ACC112 (cell line): Measurements from ENCODE around the gene S100G.
"Not testable (repeated sequence)": the region's sequence is repeated elsewhere in the genome, so short reads cannot be mapped to it uniquely, and the experiment has no call there.

Experiments used
- H2AFZ ChIP-seq: fragments of 200-600 bp; sonication (generic); one replicate; pipeline ENCODE4 v1.6.0; 2017; ENCODE audit warnings: antibody characterized with exemption, low read length; ENCODE audit not compliant: unreplicated experiment
- H3K27ac ChIP-seq: fragments of 200-600 bp; sonication (generic); 2 replicates; pipeline ENCODE4 v1.5.1; 2014; ENCODE audit warnings: low read depth, mild to moderate bottlenecking, antibody characterized with exemption, low read length, moderate library complexity
- H3K27me3 ChIP-seq: fragments of 200-600 bp; sonication (generic); 2 replicates; pipeline ENCODE4 v1.6.1; 2014; ENCODE audit warnings: mild to moderate bottlenecking, antibody characterized with exemption, low read length, moderate library complexity, mixed read lengths; ENCODE audit not compliant: insufficient read depth
- H3K36me3 ChIP-seq: fragments of 200-600 bp; sonication (generic); 2 replicates; pipeline ENCODE4 v1.6.1; 2016; ENCODE audit warnings: mild to moderate bottlenecking, antibody characterized with exemption, low read length, moderate library complexity, mixed read lengths; ENCODE audit not compliant: insufficient read depth
- H3K4me1 ChIP-seq: fragments of 200-600 bp; sonication (generic); one replicate; pipeline ENCODE4 v1.6.1; 2016; ENCODE audit warnings: low read length, mixed read lengths; ENCODE audit not compliant: insufficient read depth, unreplicated experiment, control insufficient read depth
- H3K4me3 ChIP-seq: fragments of 200-600 bp; sonication (generic); 2 replicates; pipeline ENCODE4 v1.5.1; 2014; ENCODE audit warnings: mild to moderate bottlenecking, low read depth, low read length
- H3K79me2 ChIP-seq: fragments of 200-600 bp; sonication (generic); one replicate; pipeline ENCODE4 v1.6.0; 2016; ENCODE audit warnings: low read length; ENCODE audit not compliant: control insufficient read depth, unreplicated experiment, insufficient read depth

The S100G gene

DNA sequence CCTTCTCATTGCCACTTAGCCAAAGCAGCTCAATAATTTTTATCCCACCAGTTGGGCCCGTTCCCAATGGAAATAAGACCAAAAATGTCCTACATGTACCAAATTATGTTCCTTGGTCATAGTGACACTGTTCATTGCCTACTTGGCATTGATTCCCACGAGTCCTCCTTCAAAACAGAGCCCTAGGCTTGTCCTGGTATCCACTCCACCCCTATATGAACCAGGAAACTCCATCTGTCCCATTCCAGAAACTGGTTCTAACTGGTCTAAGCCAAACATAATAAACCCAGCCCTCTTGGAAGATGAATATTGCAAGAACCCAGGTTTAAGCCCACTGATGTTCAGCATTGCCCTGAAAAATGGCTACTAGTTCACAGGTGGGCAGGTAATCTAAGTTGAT is 30.9 kb upstream of the S100G start:
- H3K4me3 ChIP-seq: no peak overlapping the region
- H3K27me3 ChIP-seq: no peaks in the 10 kb centered on the region
- H2AFZ ChIP-seq: no peak overlapping the region
- no peak overlapping the region for H3K27ac ChIP-seq
- no peaks in the 10 kb centered on the region for H3K79me2 ChIP-seq
- no peaks in the 10 kb centered on the region; the same call in 1 of the 2 replicates for H3K36me3 ChIP-seq
- no peaks in the 10 kb centered on the region for H3K4me1 ChIP-seq

DNA sequence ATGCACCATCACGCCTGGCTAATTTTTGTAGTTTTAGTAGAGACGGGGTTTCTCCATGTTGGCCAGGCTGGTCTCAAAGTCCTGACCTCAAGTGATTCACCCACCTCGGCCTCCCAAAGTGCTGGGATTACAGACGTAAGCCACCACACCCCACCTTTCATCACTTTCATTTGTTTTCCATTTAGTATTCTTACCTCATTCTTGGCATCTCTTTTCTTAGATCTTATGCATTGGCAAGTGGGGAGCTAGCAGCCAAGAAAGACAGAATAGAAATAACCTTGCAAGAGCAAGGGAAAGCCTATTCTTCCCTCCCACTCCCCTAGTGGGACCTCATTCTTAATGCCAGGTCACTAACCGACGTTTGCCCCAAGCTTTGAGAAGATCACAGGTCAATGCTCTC is 21.4 kb upstream of the S100G start:
- not testable (repeated sequence) for H3K4me1 ChIP-seq, H3K4me3 ChIP-seq, H3K27me3 ChIP-seq, H3K27ac ChIP-seq, H3K36me3 ChIP-seq, H3K79me2 ChIP-seq, H2AFZ ChIP-seq

DNA sequence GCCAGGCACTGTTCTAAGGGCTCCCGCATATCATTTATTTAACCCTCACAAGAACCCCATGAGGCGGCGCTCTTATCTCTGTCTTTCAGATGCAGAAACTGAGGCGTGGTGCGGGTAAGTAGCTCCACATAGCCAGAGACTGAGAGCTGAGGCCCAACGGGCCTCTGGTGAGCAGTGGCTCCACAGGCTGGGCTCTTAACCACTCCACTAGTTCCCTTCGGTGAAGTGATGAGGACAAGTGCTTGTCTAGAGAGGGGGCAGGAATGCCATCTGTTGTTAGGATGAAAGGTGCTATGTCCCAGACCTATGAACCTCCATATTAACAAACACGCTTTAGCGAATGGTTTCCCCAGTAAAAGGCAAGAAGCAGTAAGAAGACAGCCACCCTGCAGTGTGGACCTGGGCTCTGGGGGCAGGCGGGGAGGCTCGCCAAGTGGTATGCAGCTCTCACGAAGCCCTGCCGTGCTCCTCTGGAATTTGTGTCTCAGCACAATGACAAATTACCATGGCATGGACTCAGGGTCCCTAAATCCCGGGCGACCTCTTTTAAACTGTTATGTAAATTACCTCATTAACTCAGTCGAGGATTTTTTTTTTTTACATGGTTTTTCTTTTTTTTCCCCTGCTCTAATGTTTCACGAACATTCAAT is 20.9 kb upstream of the S100G start:
- Histone ChIP-seq H3K27me3 (no peaks in the 10 kb centered on the region), H3K4me1 (peaks cover 9% of the 10 kb centered on the region), H3K27ac (no peak overlapping the region), H3K4me3 (no peak overlapping the region), H3K79me2 (no peaks in the 10 kb centered on the region), H3K36me3 (no peaks in the 10 kb centered on the region), H2AFZ (no peak overlapping the region)

DNA sequence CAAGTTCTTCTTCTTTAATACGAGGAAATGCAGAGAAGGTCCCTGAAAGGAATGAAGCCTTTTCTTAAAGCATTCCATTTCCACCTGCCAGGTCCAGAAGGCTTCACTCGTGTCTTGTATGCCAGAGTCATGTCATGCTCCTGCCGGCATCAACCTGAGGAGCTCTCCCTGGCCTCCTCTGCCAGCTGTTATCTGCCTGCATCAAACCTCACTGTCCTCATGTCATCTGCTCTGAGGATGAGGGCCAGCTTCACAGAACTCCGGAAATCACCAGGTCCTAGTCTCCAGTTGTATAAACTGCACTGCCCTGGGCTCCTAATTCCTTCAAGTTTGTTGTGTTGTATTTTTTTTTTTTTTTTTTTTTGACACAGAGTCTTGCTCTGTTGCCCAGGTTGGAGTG is 20.0 kb upstream of the S100G start:
- peaks cover 14% of the 10 kb centered on the region for H3K4me1 ChIP-seq
- H3K4me3 ChIP-seq: no peak overlapping the region
- H3K79me2 ChIP-seq: no peaks in the 10 kb centered on the region
- no peaks in the 10 kb centered on the region for H3K36me3 ChIP-seq
- no peak overlapping the region for H2AFZ ChIP-seq
- H3K27ac ChIP-seq: no peak overlapping the region
- H3K27me3 ChIP-seq: no peaks in the 10 kb centered on the region

DNA sequence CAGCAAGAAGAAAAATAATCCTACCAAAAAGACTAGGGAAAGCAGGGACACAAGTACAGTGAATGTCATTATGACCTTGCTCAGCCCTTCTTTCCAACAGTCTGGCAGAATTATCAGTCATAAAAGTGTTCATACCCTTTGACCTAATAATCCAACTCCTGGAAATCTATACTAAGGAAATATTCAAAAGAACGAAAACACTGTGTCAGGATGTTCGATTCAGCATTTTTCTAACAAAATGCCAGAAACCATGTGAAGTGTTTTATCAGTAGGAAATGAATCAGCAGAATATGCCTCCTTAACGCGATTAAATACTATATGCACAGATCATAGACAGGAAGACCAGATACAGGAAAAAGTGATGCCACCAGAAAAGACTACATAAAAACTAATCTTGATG is 16.2 kb upstream of the S100G start:
- H3K36me3 ChIP-seq: no peaks in the 10 kb centered on the region; the same call in 1 of the 2 replicates
- peak overlapping the region; percentile 76 for H3K27ac ChIP-seq
- H3K27me3 ChIP-seq: no peaks in the 10 kb centered on the region
- H2AFZ ChIP-seq: peak overlapping the region; percentile 36
- peak overlapping the region; percentile 31; the same call in 1 of the 2 replicates for H3K4me3 ChIP-seq
- H3K4me1 ChIP-seq: peaks cover 14% of the 10 kb centered on the region
- no peaks in the 10 kb centered on the region for H3K79me2 ChIP-seq

DNA sequence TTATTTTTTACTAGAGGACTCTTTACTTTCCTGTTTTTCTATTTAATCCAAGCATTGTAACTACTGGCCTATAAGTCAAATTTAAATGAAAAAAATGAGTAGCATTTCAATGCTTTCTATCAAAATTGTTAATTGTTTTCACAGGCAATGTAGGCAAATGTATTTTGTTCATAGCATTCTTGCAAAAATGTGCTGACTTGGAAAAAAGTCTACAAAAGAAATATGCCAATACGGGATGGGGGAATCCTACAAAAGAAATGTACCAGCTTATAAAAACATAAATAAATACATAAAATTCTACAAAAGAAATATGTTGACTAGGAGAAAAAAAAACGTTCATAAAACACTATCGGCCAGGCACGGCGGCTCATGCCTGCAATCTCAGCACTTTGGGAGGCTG is 14.9 kb upstream of the S100G start:
- Histone ChIP-seq H2AFZ (no peak overlapping the region), H3K4me1 (peaks cover 14% of the 10 kb centered on the region), H3K79me2 (no peaks in the 10 kb centered on the region), H3K27ac (no peak overlapping the region), H3K27me3 (no peaks in the 10 kb centered on the region), H3K36me3 (no peaks in the 10 kb centered on the region; the same call in 1 of the 2 replicates), H3K4me3 (no peak overlapping the region)

DNA sequence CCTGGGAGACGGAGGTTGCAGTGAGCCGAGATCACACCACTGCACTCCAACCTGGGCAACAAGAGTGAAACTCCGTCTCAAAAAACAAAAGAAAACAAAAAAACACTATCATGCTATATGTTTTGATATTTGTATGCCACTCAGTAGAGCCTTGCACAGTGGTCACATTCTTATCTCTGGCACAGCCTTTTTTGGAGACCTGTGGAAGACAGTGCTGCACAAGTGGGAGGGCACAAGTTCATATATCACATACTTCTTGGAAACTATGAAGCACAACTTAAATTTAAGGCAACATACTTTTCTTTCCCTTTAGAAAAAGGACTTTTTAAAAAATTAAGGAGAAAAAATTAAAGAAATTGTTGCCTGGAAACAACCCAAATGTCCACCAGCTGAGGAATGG is 14.4 kb upstream of the S100G start:
- H3K27ac ChIP-seq: no peak overlapping the region
- no peak overlapping the region for H3K4me3 ChIP-seq
- H3K36me3 ChIP-seq: no peaks in the 10 kb centered on the region; the same call in 1 of the 2 replicates
- H3K79me2 ChIP-seq: no peaks in the 10 kb centered on the region
- no peaks in the 10 kb centered on the region for H3K27me3 ChIP-seq
- H2AFZ ChIP-seq: no peak overlapping the region
- peaks cover 14% of the 10 kb centered on the region for H3K4me1 ChIP-seq

DNA sequence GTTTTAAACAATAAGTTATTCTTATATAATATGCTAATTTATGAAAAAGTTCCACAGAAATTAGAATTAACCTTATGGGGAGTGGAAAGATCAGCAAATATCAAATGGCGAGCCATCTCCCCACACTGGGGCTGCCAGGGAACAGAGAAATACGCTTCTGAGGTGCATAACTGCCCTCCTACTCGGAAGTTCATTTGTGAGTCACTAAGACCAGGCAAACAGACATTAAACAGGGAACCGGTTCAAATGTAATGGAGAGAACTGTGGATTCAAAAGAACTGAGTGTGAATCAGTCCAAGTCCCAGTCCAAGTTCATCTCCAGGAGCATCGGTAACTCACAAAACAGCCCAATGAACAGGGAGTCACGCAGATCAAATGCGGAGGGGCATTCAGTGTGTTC is 11.4 kb upstream of the S100G start:
- Histone ChIP-seq H3K36me3 (no peaks in the 10 kb centered on the region; the same call in 1 of the 2 replicates), H3K27me3 (no peaks in the 10 kb centered on the region), H3K4me1 (peaks cover 22% of the 10 kb centered on the region)

DNA sequence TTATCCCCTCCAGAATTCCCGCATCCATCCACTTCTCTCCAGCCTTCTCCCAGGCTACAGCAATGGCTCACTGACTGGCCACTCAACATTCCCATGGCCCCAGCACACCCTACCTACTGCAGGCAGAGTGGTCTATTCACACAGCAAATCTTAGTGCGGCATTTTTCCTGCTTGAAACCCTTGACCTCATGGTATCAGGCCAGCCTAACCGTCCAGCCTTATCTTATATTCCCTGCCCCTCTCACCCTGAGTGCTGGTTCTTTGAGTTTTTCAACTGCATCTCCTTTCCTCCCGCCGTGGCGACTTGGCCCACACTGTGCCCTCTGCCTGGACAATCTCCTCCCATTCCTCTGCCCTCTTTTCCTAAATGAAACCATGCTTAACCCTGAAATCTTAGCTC is 10.0 kb upstream of the S100G start:
- H3K27me3 ChIP-seq: no peaks in the 10 kb centered on the region
- H2AFZ ChIP-seq: no peak overlapping the region
- H3K79me2 ChIP-seq: no peaks in the 10 kb centered on the region
- H3K36me3 ChIP-seq: no peaks in the 10 kb centered on the region; the same call in 1 of the 2 replicates
- no peak overlapping the region for H3K27ac ChIP-seq
- peaks cover 14% of the 10 kb centered on the region for H3K4me1 ChIP-seq
- no peak overlapping the region for H3K4me3 ChIP-seq

More for the DNA sequence above, 11.4 kb upstream of the S100G start:
- no peak overlapping the region for H3K4me3 ChIP-seq
- H3K27ac ChIP-seq: no peak overlapping the region
- no peak overlapping the region for H2AFZ ChIP-seq
- H3K79me2 ChIP-seq: no peaks in the 10 kb centered on the region

DNA sequence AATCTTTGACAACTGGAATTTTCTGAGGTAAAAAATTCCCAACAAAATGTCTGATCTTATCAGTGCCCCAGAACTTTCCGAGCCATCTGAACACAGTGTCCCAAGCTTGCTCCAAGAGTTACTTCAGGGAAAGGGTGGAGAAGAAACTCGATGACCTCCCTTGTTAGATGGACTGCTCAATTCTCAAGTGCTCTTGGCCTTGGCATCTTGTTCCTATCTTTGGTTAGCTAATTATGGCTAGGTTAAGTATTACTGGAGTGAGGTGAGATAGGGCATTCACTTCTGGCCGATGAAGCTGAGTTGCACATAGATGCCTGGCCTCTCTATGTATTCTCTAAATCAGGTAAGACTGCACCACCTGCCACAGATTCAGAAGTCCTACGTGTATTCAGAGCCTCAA is 9.1 kb upstream of the S100G start:
- Histone ChIP-seq H2AFZ (no peak overlapping the region), H3K27me3 (no peaks in the 10 kb centered on the region), H3K4me3 (no peak overlapping the region), H3K4me1 (peaks cover 14% of the 10 kb centered on the region), H3K27ac (no peak overlapping the region), H3K36me3 (no peaks in the 10 kb centered on the region; the same call in 1 of the 2 replicates), H3K79me2 (no peaks in the 10 kb centered on the region)

DNA sequence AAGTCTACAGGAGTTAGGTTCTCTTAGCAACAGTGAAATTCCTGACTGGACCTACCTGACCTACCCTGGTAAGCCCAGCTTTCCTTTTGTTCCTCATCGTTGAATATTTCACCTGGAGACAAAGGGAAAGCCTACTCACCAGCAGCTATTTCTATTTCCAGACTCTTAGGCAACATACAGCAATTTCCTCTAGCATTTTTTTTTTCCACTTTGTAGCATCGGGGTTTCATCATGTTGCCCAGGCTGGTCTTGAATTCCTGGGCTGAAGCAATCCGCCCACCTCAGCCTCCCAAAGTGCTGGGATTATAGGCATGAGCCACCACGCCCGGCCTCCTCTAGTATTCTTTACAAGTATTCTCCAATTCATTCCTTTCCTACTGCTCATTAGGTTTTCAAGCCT is 6.8 kb upstream of the S100G start:
- Histone ChIP-seq H3K4me1 (peaks cover 14% of the 10 kb centered on the region), H3K27ac (peak overlapping the region; percentile 22; the same call in 1 of the 2 replicates), H3K4me3 (no peak overlapping the region), H3K27me3 (no peaks in the 10 kb centered on the region), H3K36me3 (peaks cover 6% of the 10 kb centered on the region; the same call in 1 of the 2 replicates), H3K79me2 (no peaks in the 10 kb centered on the region), H2AFZ (no peak overlapping the region)
